Left ventricle myocardium inferior (tissue), 1 donor: ENCODE measurements around the gene CHAF1B. TPM values are rescaled to one million over a fixed set of nuclear protein-coding genes. Genes with fewer than 3 reads are reported as not detected.

Experiments
- DNase-seq: peaks from one replicate; pipeline ENCODE4 v3.0.0-alpha.2; 2020
- H3K27ac ChIP-seq: fragments of 200-600 bp; replicated peaks from 2 replicates; pipeline ENCODE4 v1.8.0; 2021
- H3K27me3 ChIP-seq: fragments of 200-600 bp; 2 replicates; pipeline ENCODE4 v1.8.0; 2021; ENCODE audit warnings: low read depth
- H3K36me3 ChIP-seq: fragments of 200-600 bp; 2 replicates; pipeline ENCODE4 v1.8.0; 2021
- H3K4me1 ChIP-seq: fragments of 200-600 bp; 2 replicates; pipeline ENCODE4 v1.8.0; 2021
- H3K4me3 ChIP-seq: fragments of 200-600 bp; 2 replicates; pipeline ENCODE4 v1.8.0; 2021; ENCODE audit warnings: mild to moderate bottlenecking, moderate library complexity
- H3K9me3 ChIP-seq: fragments of 200-600 bp; replicated peaks from 2 replicates; pipeline ENCODE4 v1.8.0; 2021
- intact Hi-C: fragments of 100-400 bp; cut with micrococcal nuclease; formaldehyde crosslinking; loops from one replicate; pipeline ENCODE4 v1.11.0; 2022
- total RNA-seq: library from RNA; stranded (reverse); fragmentation: NEBNext Ultra II Directional; extraction: Animal tissue kit (Norgen Biotek cat#: 25700); gene quantifications from one replicate; pipeline ENCODE4 v1.2.1, GENCODE V29; 2021
- TF ChIP-seq, protein P1 (sequence below): fragments of 200-600 bp; IDR thresholded peaks from 2 replicates; pipeline ENCODE4 v1.8.0; 2021; ENCODE audit warnings: antibody characterized with exemption, mild to moderate bottlenecking, borderline replicate concordance
- donor health status: DM: no; HTN: yes; CAD: no; lungs with severe emphysema.

Gene CHAF1B
- total RNA-seq, 1 donor from 2014 or later: 0.38 TPM

DNA sequence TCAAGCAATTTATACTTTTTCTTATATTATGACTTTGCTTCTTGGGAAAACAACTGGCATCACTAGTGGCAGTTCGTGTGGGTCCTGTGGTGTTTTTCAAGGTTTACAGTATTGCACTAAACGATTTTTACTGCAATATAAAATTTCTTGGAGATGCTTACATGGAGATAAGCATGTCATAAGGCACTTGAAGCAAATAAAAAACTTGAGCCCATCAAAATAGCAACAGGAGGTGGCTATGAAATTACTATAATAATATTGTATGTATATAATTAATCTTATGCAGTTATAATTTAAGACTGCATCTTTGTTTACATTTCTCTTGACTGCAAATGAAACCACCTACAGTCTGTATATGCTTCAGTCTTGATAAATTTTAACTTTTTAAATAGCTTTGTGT lies 29.3 kb upstream of the CHAF1B start:
- no peaks in the 10 kb centered on the region for H3K4me1 ChIP-seq
- no peak overlapping the region for H3K27ac ChIP-seq
- TF ChIP-seq, protein P1, sequence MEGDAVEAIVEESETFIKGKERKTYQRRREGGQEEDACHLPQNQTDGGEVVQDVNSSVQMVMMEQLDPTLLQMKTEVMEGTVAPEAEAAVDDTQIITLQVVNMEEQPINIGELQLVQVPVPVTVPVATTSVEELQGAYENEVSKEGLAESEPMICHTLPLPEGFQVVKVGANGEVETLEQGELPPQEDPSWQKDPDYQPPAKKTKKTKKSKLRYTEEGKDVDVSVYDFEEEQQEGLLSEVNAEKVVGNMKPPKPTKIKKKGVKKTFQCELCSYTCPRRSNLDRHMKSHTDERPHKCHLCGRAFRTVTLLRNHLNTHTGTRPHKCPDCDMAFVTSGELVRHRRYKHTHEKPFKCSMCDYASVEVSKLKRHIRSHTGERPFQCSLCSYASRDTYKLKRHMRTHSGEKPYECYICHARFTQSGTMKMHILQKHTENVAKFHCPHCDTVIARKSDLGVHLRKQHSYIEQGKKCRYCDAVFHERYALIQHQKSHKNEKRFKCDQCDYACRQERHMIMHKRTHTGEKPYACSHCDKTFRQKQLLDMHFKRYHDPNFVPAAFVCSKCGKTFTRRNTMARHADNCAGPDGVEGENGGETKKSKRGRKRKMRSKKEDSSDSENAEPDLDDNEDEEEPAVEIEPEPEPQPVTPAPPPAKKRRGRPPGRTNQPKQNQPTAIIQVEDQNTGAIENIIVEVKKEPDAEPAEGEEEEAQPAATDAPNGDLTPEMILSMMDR: no peak
- H3K4me3 ChIP-seq: no peak overlapping the region
- H3K36me3 ChIP-seq: peaks cover 82% of the 10 kb centered on the region
- H3K9me3 ChIP-seq: no peaks in the 10 kb centered on the region
- H3K27me3 ChIP-seq: no peaks in the 10 kb centered on the region
- intact Hi-C loops: no loop called here
- DNase-seq: no peak

DNA sequence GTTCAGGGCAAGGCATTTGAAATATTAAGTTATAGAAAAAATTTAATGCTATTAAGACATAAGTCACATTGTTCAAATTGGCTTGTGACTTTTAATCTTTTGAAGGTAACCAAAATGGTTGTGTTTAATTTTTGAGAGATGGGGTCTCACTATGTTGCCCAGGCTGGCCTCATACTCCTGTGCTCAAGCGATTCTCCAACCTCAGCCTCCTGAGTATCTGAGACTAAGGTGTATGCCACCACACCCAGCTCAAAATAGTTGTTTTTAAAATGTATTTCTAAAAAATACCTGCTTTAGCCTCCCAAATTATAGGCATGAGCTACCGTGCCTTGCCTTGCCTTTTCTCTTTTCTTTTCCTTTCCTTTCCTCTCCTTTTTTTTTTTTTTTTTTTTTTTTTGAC lies 26.0 kb upstream of the CHAF1B start:
- peaks cover 96% of the 10 kb centered on the region for H3K36me3 ChIP-seq
- H3K27me3 ChIP-seq: no peaks in the 10 kb centered on the region
- no peak for DNase-seq
- no peaks in the 10 kb centered on the region for H3K9me3 ChIP-seq
- TF ChIP-seq, protein P1: no peak
- H3K27ac ChIP-seq: no peak overlapping the region
- H3K4me1 ChIP-seq: no peaks in the 10 kb centered on the region
- H3K4me3 ChIP-seq: no peak overlapping the region
- intact Hi-C loops: no loop called here

DNA sequence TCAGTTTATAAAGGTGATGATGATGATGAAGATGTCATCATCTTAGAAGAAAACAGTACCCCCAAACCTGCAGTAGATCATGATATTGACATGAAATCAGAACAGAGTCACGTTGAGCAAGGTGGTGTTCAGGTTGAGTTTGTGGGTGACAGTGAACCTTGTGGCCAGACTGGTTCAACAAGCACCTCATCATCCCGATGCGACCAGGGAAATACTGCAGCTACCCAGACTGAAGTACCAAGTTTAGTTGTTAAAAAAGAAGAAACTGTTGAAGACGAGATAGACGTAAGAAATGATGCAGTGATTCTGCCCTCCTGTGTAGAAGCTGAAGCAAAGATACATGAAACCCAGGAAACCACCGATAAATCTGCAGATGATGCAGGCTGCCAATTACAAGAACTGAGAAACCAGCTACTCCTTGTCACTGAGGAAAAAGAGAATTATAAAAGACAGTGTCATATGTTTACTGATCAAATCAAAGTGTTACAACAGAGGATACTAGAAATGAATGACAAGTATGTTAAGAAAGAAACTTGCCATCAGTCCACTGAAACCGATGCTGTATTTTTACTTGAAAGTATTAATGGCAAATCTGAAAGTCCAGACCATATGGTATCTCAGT lies 16.0 kb upstream of the CHAF1B start:
- H3K27me3 ChIP-seq: no peaks in the 10 kb centered on the region
- TF ChIP-seq, protein P1: no peak
- H3K9me3 ChIP-seq: no peaks in the 10 kb centered on the region
- intact Hi-C loops: no loop called here
- no peak overlapping the region for H3K27ac ChIP-seq
- peaks cover 98% of the 10 kb centered on the region for H3K36me3 ChIP-seq
- no peak overlapping the region for H3K4me3 ChIP-seq
- H3K4me1 ChIP-seq: no peaks in the 10 kb centered on the region
- no peak for DNase-seq

DNA sequence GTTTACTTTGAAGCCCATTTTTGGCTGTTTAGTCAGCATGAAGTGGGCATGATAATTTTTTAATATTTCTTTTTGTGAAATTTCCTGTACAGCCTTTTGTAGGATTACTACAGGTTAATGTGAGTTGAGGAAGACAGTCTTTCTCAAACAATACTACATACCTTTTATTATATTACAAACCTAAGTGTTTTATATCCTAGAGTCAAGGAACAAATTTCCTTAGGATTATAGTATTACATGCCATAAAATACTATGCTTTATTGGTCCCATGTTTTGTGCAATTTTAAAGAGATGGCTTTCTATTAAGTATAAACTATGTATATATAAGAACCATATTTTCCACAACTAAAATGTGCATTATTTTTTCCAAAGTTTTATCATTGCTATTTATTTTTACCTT lies 9.2 kb upstream of the CHAF1B start:
- Histone ChIP-seq H3K36me3 (peaks cover 72% of the 10 kb centered on the region), H3K27ac (no peak overlapping the region)

DNA sequence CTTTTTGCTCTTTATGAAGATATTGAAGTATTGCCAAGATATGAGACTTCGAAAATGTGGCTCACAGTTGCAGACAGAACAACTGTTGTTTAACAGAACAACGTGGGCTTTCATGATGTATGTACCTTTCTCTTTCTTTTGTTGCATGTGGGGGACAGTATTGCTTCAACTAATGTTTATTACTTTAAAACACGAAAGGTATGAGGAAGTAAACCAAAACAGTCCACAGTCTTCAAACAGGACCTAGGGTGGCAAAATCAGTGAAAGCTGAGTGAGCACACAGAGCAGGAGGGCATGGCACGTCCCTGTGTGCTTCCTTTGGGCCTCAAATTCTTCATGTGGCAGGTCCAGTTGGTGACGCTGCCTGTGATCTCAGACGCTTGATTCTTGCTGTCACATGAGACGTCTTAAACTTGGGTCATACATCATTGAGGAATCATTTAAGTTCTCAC lies 7.8 kb upstream of the CHAF1B start:
- Histone ChIP-seq H3K36me3 (peaks cover 58% of the 10 kb centered on the region), H3K9me3 (no peaks in the 10 kb centered on the region), H3K4me1 (peaks cover 10% of the 10 kb centered on the region), H3K4me3 (no peak overlapping the region), H3K27ac (no peak overlapping the region), H3K27me3 (no peaks in the 10 kb centered on the region)
- no peak for DNase-seq
- TF ChIP-seq, protein P1: no peak
- intact Hi-C loops: no loop called here

More for the DNA sequence above, 9.2 kb upstream of the CHAF1B start:
- DNase-seq: no peak
- intact Hi-C loops: no loop called here
- Histone ChIP-seq H3K4me1 (peaks cover 6% of the 10 kb centered on the region), H3K4me3 (no peak overlapping the region), H3K9me3 (no peaks in the 10 kb centered on the region), H3K27me3 (no peaks in the 10 kb centered on the region)
- TF ChIP-seq, protein P1: no peak

DNA sequence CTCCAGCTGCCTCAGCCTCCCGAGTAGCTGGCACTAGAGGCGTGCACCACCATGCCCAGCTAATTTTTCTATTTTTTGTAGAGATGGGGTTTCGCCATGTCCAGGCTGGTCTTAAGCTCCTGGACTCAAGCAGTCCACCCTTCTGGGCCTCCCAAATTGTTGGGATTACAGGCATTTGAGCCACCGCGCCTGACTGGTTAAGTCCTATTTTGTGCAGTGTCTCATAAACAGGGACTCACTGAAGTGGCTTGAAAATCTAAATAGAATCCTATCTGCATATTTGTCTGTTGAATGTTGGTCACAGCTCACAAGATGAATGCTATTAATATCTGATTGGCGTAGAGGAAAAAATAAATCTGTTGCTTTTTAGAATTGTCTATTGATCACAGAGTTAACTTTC lies 5.9 kb upstream of the CHAF1B start:
- intact Hi-C loops: no loop called here
- Histone ChIP-seq H3K27me3 (no peaks in the 10 kb centered on the region), H3K9me3 (no peaks in the 10 kb centered on the region), H3K4me3 (no peak overlapping the region), H3K4me1 (peaks cover 12% of the 10 kb centered on the region), H3K36me3 (peaks cover 40% of the 10 kb centered on the region), H3K27ac (no peak overlapping the region)
- DNase-seq: no peak
- TF ChIP-seq, protein P1: no peak
